EL (cell line): Measurements from ENCODE around the gene RPL32.
"Not testable (repeated sequence)": the region's sequence is repeated elsewhere in the genome, so short reads cannot be mapped to it uniquely, and the experiment has no call there.

ENCODE experiments used
- DNase-seq: peaks from one replicate; pipeline ENCODE4 v3.0.0-alpha.2; 2016

Gene RPL32

DNA sequence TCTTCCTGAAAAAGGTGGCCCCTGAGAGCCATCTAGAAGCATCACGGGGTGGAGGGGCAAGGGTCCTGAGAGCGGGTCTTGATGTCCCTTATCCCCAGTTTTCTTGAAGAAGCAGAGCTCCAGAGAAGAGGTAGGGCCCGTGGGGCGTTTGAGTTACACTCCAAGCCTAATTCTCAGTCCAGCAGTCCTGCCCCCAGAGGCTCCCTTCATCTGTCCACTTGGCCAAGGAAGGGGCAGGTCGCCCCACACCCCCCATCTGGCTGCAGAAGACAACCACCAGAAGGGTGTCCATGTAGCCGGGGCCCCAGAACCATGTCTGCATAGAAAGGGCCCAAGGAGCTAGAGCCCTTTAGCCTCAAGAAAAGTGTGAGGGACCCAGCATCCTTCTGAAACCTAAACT is 25.5 kb upstream of the RPL32 start:
- no peak for DNase-seq

DNA sequence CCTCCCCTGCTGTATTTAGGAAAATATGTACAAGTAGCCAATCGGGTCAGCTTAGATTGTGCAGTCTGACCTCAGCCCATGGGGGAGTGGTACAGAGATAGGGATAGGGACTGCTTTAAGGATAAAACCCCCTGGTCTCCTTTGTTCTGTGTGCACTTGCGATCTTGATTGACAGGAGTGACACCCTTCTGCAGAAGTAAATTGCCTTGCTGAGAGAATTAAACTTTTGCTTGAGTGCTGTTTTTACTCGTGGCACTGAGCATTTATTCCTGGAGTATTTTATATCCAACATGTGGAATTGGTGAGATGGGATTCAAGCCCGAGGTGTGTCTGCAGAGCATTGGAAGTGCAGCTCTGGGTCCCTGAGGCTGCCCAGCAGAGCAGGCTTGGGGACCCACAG is 23.9 kb upstream of the RPL32 start:
- no peak for DNase-seq

DNA sequence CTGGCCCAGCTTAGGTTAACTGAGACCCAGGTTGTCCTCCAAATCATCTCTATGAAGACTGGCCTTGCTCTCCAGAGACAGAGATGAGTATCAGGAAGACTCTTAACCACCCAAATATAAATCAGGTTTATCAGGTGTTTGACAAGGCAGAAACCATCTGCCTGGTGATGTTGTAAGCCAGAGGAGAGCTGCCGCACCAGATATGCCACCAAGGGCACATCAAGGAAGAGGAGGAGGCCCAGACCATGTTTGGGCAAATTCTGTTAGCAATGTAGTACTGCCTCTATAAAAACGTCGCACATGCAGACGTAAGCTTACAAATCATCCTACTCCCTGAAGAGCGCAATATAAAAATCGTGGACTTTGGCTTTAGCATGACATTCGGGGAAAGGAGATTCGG is 21.0 kb upstream of the RPL32 start:
- DNase-seq: no peak

GRCh38 chr3:12861611-12862010 is 20.2 kb upstream of the RPL32 start:
- no peak for DNase-seq

- no peak for DNase-seq
Observed at GRCh38 chr3:12859840-12860239, 18.5 kb upstream of the RPL32 start.

- no peak for DNase-seq
Observed at GRCh38 chr3:12856626-12857025, 15.3 kb upstream of the RPL32 start.

DNA sequence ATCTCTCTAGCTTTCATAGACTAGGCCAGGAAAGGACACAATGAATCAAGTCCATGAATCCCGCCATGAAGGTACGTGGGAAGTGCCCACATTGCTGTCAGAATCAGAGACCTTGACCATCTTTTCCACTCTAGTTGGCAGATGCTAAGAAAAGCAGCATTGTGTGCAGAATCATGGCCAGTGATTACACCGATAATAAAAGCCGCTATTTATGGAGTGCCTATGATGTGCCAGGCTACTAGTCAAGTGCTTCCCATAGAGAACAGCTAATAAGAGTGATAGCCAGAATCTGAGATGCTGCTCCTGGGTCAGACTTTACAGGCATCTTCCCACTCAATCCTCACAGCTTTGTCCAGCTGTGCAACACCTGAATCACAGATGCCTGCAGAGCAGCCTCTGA is 13.2 kb upstream of the RPL32 start:
- no peak for DNase-seq

GRCh38 chr3:12853847-12854246 is 12.5 kb upstream of the RPL32 start:
- not testable (repeated sequence) for DNase-seq

- DNase-seq: no peak
Observed at GRCh38 chr3:12852201-12852600, 10.8 kb upstream of the RPL32 start.

DNA sequence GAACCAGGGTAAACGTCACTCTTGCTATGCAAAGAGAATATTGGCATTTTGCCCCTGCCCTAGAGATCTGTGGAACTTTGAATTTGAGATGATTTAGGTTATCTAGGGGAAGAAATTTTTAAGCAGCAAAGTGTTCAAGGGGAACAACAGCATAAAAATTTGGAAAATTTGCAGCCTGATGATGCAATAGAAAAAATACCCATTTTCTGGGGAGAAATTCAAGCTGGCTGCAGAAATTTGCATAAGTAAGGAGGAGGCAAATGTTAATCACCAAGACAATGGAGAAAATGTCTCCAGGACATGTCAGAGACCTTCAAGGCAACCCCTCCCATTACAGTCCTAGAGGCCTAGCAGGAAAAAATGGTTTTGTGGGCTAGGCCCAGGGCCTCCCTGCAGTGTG is 4.4 kb upstream of the RPL32 start:
- DNase-seq: no peak

DNA sequence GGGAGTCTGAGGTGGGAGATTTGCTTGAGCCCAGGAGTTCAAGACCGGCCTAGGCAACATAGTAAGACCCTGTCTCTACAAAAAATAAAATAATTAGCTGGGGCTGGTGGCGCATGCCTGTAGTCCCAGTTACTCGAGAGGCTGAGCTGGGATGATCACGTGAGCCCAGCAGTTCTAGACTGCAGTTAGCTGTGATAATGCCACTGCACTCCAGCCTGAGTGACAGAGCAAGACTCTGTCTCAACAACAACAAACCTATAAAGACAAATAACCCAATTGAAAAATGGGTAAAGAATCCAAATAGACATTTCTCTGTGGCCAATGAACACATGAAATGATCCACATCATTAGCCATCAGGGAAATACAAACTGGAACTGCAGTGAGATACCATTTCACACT is 1.1 kb upstream of the RPL32 start:
- no peak for DNase-seq

DNA sequence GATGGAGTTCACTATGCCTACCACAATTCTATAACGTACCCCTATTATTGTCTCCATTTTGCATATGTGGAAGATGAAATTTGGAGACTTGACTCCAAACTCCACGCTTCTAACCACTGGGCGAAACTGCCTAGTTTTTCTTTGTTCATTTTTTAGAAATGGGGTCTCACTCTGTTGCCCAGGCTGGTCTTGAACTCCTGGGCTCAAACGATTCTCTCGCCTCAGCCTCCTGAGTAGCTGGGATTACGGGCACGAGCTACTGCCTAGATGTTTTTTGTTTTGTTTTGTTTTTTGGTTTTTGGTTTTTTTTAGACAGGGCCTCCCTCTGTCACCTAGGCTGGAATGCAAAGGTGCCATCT is 584 bp upstream of the RPL32 start:
- no peak for DNase-seq

DNA sequence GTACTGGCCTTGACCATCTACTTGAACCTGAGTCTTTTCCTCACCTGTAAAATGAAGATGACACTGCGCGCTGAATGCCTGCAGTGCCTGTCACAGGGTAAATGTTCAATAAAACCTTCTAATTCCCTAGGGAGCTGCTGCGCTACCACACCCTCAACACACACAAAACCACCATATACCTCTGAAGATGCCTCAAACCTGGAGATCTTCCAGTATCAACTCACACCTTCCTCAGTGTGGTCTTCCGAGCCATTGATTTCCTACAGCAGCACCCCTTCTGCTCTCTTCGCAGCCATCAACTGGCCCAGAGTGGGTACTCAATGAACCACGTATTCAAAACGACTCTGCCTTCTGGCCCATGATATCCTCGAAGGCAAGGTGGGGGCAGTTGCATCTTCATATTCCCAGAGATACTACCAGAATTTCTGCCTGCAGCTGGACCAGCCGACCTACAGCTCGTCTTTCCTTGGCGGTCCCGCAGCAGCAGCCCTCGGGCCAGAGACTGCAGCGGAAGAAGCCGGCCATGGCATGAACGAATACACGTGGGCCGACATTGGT is 695 bp downstream of the RPL32 start:
- DNase-seq: peak; percentile 7

DNA sequence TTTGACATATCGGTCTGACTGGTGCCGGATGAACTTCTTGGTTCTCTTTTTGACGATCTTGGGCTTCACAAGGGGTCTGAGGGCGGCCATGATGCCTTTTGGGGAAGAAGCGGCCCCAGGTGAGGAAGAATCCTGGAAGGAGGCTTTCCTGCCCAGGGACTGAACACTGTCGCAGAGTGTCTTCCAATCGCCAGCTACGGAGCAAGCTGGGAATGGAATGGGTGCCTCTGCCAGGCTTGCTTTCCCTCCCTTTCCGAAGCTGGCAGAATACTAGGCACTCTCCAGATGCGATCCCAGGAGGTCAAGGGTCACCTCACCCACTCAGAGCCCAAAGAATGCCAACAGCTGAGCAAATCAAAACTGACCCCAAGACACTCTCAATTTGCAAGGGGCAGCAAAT is 1.2 kb downstream of the RPL32 start:
- DNase-seq: not testable (repeated sequence)

DNA sequence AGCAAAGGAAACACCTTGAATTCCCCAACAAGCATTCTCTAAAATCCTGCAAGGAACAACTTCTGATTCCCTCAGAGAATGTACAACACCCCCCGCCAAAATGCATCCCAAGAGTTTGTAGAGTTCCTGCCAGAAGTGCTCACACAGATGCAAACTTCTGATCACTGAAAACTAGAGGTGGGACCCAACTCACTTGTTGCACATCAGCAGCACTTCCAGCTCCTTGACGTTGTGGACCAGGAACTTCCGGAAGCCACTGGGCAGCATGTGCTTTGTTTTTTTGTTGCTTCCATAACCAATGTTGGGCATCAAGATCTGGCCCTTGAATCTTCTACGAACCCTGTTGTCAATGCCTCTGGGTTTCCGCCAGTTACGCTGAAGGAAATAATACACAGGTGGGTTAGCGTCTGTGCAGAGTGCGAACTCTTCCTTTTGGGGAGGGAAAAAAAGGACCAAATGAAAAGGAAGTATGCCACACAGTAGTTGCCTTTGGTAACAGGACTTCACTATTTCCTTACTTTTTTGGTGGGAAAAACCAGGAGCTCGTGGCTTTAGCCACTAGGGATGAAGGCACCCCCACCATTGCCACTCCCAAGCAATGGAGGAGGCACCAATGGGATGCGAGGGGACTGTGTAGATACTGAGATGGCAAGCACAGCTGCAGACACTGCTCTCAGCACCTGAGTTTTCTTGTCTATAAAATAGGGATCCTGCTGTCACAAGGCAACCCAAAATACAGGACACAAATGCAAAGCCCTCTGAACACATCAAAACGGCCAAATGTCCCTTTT is 2.0 kb downstream of the RPL32 start:
- peak; percentile 9 for DNase-seq

- peak; percentile 33 for DNase-seq
Observed at GRCh38 chr3:12838179-12838965, 3.0 kb downstream of the RPL32 start.

DNA sequence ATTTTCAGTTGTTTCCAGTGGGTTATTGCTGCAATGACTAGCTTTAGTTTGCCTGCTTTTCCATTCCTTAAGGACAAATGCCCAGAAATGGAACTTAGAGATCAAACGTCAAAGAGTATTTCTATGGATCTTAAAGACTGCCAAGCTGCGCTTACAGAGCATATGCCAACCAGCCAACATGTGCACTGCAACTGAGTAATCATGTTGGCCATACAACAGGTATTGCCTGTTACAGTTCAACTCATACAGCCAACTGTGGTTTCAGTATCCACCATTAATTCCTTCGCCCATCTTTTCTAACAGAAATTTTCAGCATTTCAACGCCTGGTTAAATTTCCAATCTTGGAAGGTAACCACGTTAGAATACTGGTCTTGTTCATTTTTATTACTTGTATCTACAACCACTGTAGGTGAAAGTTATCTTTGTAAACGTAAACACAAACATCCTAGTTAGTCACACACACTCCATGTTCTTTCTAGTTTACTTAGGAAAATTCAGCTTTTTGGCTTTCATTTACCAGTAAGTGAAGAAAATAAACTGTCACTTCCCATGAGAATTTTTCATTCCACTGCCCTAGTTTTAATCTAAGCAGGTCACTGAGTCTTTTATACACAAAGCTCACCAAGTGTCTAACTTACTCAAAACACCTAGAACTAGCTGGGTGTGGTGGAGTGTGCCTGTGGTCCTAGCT is 3.9 kb downstream of the RPL32 start:
- no peak for DNase-seq

GRCh38 chr3:12835052-12835665 is 6.2 kb downstream of the RPL32 start:
- no peak for DNase-seq

- DNase-seq: peak; percentile 13
Observed at GRCh38 chr3:12833222-12834161, 7.9 kb downstream of the RPL32 start.

DNA sequence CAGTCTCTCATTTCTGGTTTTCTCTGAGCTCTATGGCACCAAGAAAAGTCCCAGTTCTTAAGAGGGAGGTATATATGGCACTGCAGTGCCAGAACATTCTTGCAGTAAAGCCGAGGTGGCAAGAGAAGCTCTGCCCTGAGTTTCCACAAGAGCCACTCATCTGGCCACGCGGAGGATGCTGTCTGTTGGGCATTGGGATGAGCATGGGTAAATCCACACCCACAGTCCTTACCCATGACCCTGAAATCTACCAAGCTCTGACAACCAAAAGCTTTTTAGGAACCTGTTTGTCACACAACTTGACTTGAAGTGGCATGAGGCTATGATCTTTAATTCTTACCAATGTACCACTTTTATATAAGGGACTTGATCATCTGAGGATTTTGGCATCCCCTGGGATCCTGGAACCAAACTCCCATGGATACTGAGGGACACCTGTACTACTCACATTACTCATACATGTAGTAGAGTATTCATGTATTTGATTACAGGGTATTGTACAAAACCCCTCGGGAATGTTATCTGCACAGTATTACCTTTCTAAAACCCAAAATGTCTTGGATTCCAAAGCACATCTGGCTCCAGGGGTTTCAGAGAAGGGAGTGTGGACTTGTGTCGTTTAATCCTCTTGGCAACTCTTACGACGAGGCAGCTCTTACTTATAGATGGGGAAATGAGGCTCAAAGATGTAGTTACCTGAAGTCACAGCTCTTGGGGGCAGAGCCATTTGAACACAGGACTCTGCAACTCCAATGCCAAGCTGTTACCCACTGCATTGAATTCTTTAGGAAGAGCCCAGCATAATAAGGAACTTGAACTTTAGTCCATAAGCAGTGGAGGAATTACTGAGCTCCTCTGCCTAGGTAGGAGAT is 8.8 kb downstream of the RPL32 start:
- peak; percentile 15 for DNase-seq

GRCh38 chr3:12831301-12831866 is 10.0 kb downstream of the RPL32 start:
- no peak for DNase-seq
